ENCODE data around the gene TWIST2.

TWIST2 gene

DNA sequence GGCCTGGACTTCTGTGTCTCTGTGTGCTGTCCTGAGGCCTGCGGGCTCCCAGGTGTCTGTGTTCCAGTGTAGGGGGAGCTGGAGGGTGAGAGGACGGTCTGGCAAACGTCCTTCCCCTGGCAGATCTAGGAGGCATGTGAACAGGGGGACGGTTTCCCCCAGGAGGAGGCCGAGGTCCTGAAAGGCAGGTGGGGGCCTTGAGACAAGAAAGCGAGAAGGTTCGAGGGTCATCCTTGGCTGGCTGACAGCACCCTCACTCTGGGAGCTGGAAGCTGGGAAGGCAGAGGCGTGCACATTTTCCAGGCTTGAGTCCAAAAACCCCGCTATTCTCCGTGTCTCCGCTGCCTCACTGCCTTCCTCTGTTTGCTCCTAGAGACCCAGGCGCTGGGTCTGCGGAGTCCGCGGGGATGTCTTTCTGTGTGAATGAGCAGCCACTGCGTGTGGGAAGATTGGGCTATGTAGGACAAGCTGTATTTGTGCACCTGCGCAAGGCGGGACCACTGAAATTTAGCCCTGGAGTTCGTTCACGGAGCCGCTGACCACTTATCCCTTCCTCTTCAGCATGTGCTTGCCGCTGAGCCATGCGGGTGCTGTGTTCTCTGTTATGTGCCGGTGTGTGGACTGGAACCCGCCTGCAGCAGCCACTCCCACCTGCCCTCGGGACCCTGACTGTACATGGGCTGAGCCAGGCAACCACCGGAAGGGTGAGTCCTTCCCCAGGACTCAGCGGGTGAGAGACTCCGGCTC lies 43.7 kb downstream of the TWIST2 start:
- no peak for DNase-seq

- DNase-seq, result no peak
Observed at GRCh38 chr2:238892204-238892500, 44.3 kb downstream of the TWIST2 start.

GRCh38 chr2:238892796-238893195 lies 44.9 kb downstream of the TWIST2 start:
- DNase-seq, result no peak

GRCh38 chr2:238893349-238894000 lies 45.6 kb downstream of the TWIST2 start:
- DNase-seq, result no peak

DNA sequence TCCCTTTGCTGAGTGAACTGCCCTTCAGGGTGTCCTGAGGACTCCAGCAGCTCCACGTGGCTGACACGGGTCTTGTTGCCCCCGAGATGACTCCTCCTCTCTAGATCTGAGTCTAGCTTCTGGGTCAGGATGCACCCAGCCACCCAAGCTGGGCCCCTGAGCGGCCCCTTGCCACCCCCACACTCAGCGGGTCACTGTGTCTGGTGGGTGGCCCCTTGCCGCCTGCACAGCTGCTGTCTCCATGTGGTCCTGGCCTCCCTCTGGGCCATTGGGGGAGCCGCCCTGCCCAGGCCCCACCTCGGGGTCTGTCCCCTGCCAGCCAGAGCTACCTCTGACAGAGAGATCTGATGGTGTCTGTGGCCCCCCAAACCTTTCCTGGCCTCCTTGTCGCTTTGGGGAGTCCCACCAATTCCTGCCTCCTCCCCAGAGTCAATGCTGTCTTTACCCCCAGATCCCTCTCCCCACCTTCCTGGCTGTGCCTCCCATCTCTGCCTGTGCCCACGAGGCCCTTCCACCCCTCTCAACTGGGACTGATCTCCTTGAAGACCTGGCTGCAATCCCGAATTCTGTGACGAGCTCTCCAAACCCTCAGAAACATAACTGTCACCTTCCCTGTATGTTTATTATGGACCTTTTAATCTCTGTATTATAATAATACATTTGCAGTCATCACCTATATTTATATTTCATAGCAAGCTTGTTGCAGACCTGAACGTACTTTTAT lies 46.5 kb downstream of the TWIST2 start:
- no peak for DNase-seq

DNA sequence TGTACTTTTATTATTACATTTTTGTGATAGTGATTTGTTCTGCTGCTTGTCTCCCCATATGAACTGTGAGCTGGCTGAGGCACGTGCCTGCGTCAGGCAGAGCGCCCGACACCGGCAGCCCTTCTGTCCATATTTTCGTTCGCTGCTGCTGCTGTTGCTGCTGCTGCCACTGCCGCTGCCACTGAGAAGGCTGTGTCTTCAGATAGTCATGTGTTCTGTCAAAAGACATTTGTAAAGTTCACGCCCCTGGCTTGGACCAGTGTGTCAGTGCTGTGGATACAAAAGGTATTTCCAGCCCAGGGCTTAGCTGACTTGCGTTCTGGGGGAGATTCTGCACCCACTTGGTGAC lies 47.0 kb downstream of the TWIST2 start:
- DNase-seq, result no peak

- DNase-seq, result no peak
Observed at GRCh38 chr2:238895361-238895882, 47.5 kb downstream of the TWIST2 start.

DNA sequence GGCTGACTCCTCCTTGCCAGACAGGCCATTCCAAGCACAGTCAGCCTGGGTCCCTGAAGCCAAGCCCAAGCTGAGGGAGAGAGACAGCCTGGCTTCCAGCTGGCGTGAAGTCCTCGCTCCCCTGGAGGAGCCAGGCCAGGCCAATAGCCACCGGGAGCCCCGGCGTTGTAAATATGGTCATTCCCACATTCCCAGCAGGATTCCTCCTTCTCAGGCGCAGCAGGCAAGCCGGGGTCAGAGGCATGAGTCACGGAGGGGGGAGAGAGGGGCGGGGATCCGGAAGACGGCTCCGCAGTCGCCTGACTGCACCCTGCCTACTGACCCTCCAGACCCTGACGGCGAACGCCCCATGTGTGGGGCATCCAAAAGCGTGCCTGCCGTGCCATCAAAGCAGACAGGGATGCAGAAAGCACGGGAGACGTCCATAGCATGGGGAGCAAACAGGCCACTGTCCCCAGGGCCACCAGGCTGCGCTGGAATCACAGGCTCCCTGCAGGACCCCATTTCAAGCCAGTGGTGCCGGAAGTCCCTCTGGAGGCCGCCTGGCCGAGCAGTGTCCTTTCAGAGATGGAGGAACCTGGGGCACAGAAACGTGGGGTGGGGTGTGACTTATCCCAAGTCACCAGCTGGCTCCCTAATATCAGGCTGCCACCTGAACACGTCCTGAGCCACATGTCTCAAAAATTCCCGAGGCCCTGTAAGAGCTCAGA lies 48.2 kb downstream of the TWIST2 start:
- peak; percentile 93 for DNase-seq

GRCh38 chr2:238896641-238897040 lies 48.8 kb downstream of the TWIST2 start:
- no peak for DNase-seq

GRCh38 chr2:238897122-238897880 lies 49.4 kb downstream of the TWIST2 start:
- no peak for DNase-seq

- no peak for DNase-seq
Observed at GRCh38 chr2:238897911-238898311, 50.0 kb downstream of the TWIST2 start.

GRCh38 chr2:238898534-238899281 lies 50.8 kb downstream of the TWIST2 start:
- no peak for DNase-seq

- no peak for DNase-seq
Observed at GRCh38 chr2:238899386-238899785, 51.5 kb downstream of the TWIST2 start.

- DNase-seq, result no peak
Observed at GRCh38 chr2:238900511-238900910, 52.6 kb downstream of the TWIST2 start.

GRCh38 chr2:238901461-238902057 lies 53.7 kb downstream of the TWIST2 start:
- DNase-seq, result no peak

DNA sequence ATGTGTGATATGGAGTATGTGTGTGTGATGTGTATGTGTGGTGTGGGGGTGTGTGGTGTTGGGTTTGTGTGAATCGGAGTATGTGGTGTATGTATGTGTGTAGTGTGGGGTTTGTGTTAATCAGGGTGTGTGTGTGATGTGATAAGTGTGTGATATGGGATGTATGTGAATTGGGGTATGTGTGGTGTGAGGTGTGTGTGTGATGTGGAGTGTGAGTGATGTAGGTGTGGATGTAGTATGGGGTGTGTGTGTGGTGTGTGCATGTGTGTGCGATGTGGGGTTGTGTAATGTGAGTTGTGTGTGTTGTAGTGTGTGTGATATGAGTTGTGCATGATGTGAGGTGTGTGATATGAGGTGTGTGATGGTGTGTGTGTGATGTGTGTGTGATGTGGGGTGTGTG lies 54.4 kb downstream of the TWIST2 start:
- no peak for DNase-seq

- no peak for DNase-seq
Observed at GRCh38 chr2:238903141-238903540, 55.3 kb downstream of the TWIST2 start.

GRCh38 chr2:238904177-238904576 lies 56.3 kb downstream of the TWIST2 start:
- no peak for DNase-seq

DNA sequence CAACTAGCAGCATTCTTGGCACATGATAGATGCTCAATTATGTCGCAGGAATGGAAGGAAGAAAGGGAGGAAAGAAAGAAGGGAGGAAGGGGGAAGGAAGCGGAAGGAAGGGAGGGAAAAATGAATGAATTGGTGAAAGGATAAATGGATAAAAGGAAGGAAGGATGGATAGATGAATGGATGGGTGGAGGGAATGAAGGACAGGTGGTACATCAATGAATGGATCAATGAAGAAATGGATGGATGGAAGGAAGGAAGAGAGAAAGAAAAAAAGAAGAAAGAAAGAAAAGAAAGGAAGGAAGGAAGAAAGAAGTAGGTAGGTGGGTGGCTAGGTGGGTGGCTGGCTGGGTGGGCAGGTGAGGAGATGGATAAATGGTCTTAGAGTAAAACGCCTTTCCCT lies 56.8 kb downstream of the TWIST2 start:
- DNase-seq, result no peak

GRCh38 chr2:238905224-238905623 lies 57.3 kb downstream of the TWIST2 start:
- no peak for DNase-seq

DNA sequence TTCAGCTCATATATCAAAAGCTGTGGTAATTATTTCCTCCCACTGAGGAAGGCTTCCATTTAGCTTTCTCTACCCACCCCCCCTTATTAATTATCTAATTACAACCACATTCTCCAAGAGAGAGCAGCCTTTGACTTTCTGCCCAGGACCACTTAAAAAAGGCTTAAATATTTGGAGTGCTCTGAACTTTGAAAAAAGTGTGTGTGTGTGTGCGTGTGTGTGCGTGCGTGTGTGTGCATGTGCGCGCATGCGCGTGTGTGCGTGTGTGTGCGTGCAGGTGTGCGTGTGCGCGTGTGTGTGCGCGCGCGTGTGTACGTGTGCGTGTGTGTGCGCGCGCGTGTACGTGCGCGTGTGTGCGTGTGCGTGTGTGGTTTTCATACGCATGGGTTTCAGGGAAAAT lies 57.8 kb downstream of the TWIST2 start:
- DNase-seq, result no peak
